ENCODE results near the gene POLG2.
"Not testable (repeated sequence)": the region's sequence is repeated elsewhere in the genome, so short reads cannot be mapped to it uniquely, and the experiment has no call there.

The POLG2 gene

GRCh38 chr17:64480951-64481350 lies 15.9 kb downstream of the POLG2 start:
- no peak for DNase-seq

- no peak for DNase-seq
Observed at GRCh38 chr17:64477849-64478248, 19.0 kb downstream of the POLG2 start.

- DNase-seq = no peak
Observed at GRCh38 chr17:64472564-64472963, 24.3 kb downstream of the POLG2 start.

- no peak for DNase-seq
Observed at GRCh38 chr17:64471440-64471839, 25.4 kb downstream of the POLG2 start.

GRCh38 chr17:64470625-64471024 lies 26.2 kb downstream of the POLG2 start:
- DNase-seq = no peak

- DNase-seq = not testable (repeated sequence)
Observed at GRCh38 chr17:64466834-64467233, 30.0 kb downstream of the POLG2 start.

- no peak for DNase-seq
Observed at GRCh38 chr17:64466019-64466735, 30.7 kb downstream of the POLG2 start.

GRCh38 chr17:64461788-64462187 lies 35.1 kb downstream of the POLG2 start:
- DNase-seq = no peak

GRCh38 chr17:64460955-64461354 lies 35.9 kb downstream of the POLG2 start:
- no peak for DNase-seq

GRCh38 chr17:64459818-64460217 lies 37.0 kb downstream of the POLG2 start:
- not testable (repeated sequence) for DNase-seq

- DNase-seq = no peak
Observed at GRCh38 chr17:64459284-64459747, 37.5 kb downstream of the POLG2 start.

GRCh38 chr17:64458756-64459155 lies 38.1 kb downstream of the POLG2 start:
- no peak for DNase-seq

GRCh38 chr17:64457156-64457555 lies 39.7 kb downstream of the POLG2 start:
- no peak for DNase-seq

- DNase-seq = no peak
Observed at GRCh38 chr17:64455993-64456885, 40.6 kb downstream of the POLG2 start.

- no peak for DNase-seq
Observed at GRCh38 chr17:64449545-64449944, 47.3 kb downstream of the POLG2 start.

GRCh38 chr17:64448665-64449512 lies 48.0 kb downstream of the POLG2 start, which contains the start of gene MILR1:
TSS of gene MILR1 (plus strand) at chr17:64449115. CDS start at chr17:64449169, 54 bp downstream.
- DNase-seq = no peak

GRCh38 chr17:64447526-64447925 lies 49.3 kb downstream of the POLG2 start:
- DNase-seq = no peak

GRCh38 chr17:64443086-64443760 lies 53.6 kb downstream of the POLG2 start:
- no peak for DNase-seq

GRCh38 chr17:64442541-64442971 lies 54.3 kb downstream of the POLG2 start:
- no peak for DNase-seq

- no peak for DNase-seq
Observed at GRCh38 chr17:64441772-64442540, 54.9 kb downstream of the POLG2 start.

- DNase-seq = no peak
Observed at GRCh38 chr17:64439956-64440355, 56.9 kb downstream of the POLG2 start.

Data from activated effector memory CD4-positive, alpha-beta T cell treated with Interleukin-2 at 50 U/mL for 16 hours (primary cell).